GM23248 (cell line): Measurements from ENCODE around the gene CBY3.
"Not testable (repeated sequence)": the region's sequence is repeated elsewhere in the genome, so short reads cannot be mapped to it uniquely, and the experiment has no call there.

Experiments
- EZH2 ChIP-seq: fragments of 200-600 bp; sonication (generic); IDR thresholded peaks from 2 replicates; pipeline ENCODE4 v1.6.1; 2018; ENCODE audit warnings: antibody characterized with exemption, mild to moderate bottlenecking; ENCODE audit not compliant: insufficient read depth, poor library complexity, severe bottlenecking
- EZH2phosphoT487 ChIP-seq: fragments of 200-600 bp; sonication (generic); IDR thresholded peaks from 2 replicates; pipeline ENCODE4 v1.6.1; 2018; ENCODE audit warnings: antibody characterized with exemption, moderate library complexity, mild to moderate bottlenecking, low read depth; ENCODE audit not compliant: insufficient read depth

- not testable (repeated sequence) for TF ChIP-seq EZH2, EZH2phosphoT487
These were observed 41.5 kb downstream of the CBY3 start for GRCh38 chr5:179639296-179639695.
